Thyroid gland (tissue), 4 donors: Measurements from ENCODE around the gene MBNL2. TPM values are rescaled to one million over a fixed set of nuclear protein-coding genes. Genes with fewer than 3 reads are reported as not detected.

Experiments used
- DNase-seq, 2 donors: peaks; one replicate each; pipeline ENCODE4 v3.0.0-alpha.2; 2019
- H3K27ac ChIP-seq, 3 donors: fragments of 200-600 bp; sonication (generic); 1 replicate in 2 of 3; 2 replicates in 1 of 3; pipeline ENCODE4 v1.5.1; 2016 to 2019; ENCODE audit warnings: mild to moderate bottlenecking in 1 of 3, moderate library complexity in 1 of 3
- H3K27me3 ChIP-seq: fragments of 200-600 bp; sonication (generic); one replicate; pipeline ENCODE4 v1.5.1; 2019
- H3K36me3 ChIP-seq, 2 donors: fragments of 200-600 bp; sonication (generic); one replicate each; pipeline ENCODE4 v1.5.1; 2016 to 2019
- H3K4me1 ChIP-seq, 2 donors: fragments of 200-600 bp; sonication (generic); one replicate each; pipeline ENCODE4 v1.5.1; 2017 to 2019
- H3K4me3 ChIP-seq, 3 donors: fragments of 200-600 bp; sonication (generic); replicated peaks in 1 of 3; 1 replicate in 2 of 3; 2 replicates in 1 of 3; pipeline ENCODE4 v1.5.1; 2016; ENCODE audit warnings: mild to moderate bottlenecking in 1 of 3
- H3K9me3 ChIP-seq: fragments of 200-600 bp; sonication (generic); one replicate; pipeline ENCODE4 v1.5.1; 2017
- POLR2A ChIP-seq, 2 donors: fragments of 450-650 bp; IDR thresholded peaks; one replicate each; pipeline ENCODE4 v1.6.1; 2017; ENCODE audit warnings: antibody characterized with exemption in 2 of 2, mild to moderate bottlenecking in 2 of 2, moderate library complexity in 1 of 2
- WGBS, 2 donors: methylation state at CpG; one replicate each; pipeline ENCODE4 v1.1.5; 2017; 5-methylcytosine and 5-hydroxymethylcytosine counted together
- intact Hi-C: fragments of 100-400 bp; cut with DNase I; formaldehyde crosslinking; loops from one replicate; pipeline ENCODE4 v1.15.1; 2023
- total RNA-seq, 4 donors: library from RNA; depleted of rRNA; stranded (reverse); fragments of >200 nt; gene quantifications; one replicate each; pipeline ENCODE4 v1.2.3, GENCODE V29; 2016
- TF ChIP-seq, protein P1 (sequence below), 6 experiments: fragments of 200-600 bp in 3 of 6; fragments of 450-650 bp in 3 of 6; sonication (generic) in 3 of 6; IDR thresholded peaks; one replicate each; pipeline ENCODE4 v1.5.1; 2016 to 2019; ENCODE audit warnings: antibody characterized with exemption in 6 of 6, mild to moderate bottlenecking in 2 of 6, inconsistent platforms in 1 of 6, moderate library complexity in 1 of 6

The MBNL2 gene
- total RNA-seq, 4 donors from 2014 or later: 93.4 to 99.9 (median 98.3) TPM

GRCh38 chr13:97300871-97301270 is 78.7 kb downstream of the MBNL2 start:
- intact Hi-C loops: no loop called here
- no peak overlapping the region for H3K4me3 ChIP-seq
- no peaks in the 10 kb centered on the region for H3K27me3 ChIP-seq
- no peak overlapping the region for H3K27ac ChIP-seq
- no peaks in the 10 kb centered on the region for H3K36me3 ChIP-seq
- TF ChIP-seq POLR2A (IDR thresholded peaks at IDR 0.05): no peak
- TF ChIP-seq, protein P1, sequence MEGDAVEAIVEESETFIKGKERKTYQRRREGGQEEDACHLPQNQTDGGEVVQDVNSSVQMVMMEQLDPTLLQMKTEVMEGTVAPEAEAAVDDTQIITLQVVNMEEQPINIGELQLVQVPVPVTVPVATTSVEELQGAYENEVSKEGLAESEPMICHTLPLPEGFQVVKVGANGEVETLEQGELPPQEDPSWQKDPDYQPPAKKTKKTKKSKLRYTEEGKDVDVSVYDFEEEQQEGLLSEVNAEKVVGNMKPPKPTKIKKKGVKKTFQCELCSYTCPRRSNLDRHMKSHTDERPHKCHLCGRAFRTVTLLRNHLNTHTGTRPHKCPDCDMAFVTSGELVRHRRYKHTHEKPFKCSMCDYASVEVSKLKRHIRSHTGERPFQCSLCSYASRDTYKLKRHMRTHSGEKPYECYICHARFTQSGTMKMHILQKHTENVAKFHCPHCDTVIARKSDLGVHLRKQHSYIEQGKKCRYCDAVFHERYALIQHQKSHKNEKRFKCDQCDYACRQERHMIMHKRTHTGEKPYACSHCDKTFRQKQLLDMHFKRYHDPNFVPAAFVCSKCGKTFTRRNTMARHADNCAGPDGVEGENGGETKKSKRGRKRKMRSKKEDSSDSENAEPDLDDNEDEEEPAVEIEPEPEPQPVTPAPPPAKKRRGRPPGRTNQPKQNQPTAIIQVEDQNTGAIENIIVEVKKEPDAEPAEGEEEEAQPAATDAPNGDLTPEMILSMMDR (IDR thresholded peaks at IDR 0.05): no peak
- H3K4me1 ChIP-seq: peaks cover 14 to 34% of the 10 kb centered on the region in 2 donors
- no peaks in the 10 kb centered on the region for H3K9me3 ChIP-seq
- DNase-seq: no peak
- 83% methylated on average over 3 of the region's 3 CpGs for WGBS, 2 donors

DNA sequence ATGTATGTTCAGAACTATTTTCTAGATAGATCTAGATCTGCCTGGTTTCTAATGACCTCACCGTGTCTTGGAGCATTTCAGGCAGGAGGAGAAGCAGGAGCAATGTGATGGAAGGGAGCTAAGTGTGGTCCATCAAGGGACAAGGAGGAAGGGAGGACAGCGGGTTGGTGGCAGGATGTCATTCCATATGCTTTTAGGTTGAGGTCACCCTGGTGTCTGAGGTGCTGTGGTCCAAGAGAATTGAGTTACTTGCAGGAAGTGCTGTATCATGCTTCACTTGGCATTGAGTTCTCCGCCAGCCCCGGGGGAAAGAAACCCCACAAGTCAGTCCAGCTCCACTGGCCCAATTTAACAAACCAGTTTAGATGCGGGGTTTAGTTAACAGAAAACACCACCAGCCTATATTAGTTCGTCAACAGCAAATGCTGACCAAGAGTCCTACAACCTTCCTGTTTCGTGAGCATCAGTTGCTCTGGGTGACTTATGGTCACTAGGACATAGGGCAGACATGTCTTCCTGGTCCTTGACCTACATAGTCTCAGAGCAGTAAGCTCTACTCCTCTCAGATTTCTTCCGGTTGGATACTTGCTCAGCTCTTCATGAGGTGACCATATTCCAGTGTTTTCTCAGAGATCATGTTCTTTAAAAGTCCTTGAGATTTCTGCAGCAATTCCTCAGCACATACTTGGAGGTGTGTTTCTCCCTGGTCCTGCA is 79.4 kb downstream of the MBNL2 start:
- no peak for TF ChIP-seq POLR2A (IDR thresholded peaks at IDR 0.05)
- TF ChIP-seq, protein P1 (IDR thresholded peaks at IDR 0.05): no peak
- Histone ChIP-seq H3K36me3 (no peaks in the 10 kb centered on the region), H3K27ac (peak overlapping the region in 1 of 3 donors; percentile 11), H3K4me3 (no peak overlapping the region), H3K27me3 (no peaks in the 10 kb centered on the region), H3K9me3 (no peaks in the 10 kb centered on the region), H3K4me1 (peaks cover 14 to 34% of the 10 kb centered on the region in 2 donors)
- no peak for DNase-seq
- intact Hi-C loops: no loop called here
- 85 to 87% methylated on average over 8 of the region's 8 CpGs for WGBS, 2 donors

DNA sequence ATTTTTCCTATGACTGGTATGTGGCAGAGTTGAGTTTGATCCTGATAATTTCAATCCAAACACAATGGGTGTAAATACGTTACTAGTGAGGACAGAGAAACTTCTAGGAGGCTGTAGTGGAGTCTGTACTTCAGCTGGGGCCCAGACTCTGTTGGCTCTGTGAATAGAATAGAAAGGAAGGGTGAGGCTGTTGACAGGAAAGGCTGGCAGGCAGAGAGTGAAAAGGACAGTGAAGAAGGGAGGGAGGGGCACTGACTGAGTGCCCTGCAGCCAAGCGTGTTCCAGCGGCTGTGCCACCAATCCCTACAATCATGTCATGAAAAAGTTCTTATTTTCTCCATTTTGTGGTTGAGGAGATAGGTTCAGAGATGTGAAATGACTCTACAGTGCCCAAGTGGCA is 80.5 kb downstream of the MBNL2 start:
- peak overlapping the region in 1 of 3 donors; percentile 11 for H3K27ac ChIP-seq
- H3K27me3 ChIP-seq: no peaks in the 10 kb centered on the region
- H3K36me3 ChIP-seq: no peaks in the 10 kb centered on the region
- TF ChIP-seq, protein P1 (IDR thresholded peaks at IDR 0.05): no peak
- no peak for TF ChIP-seq POLR2A (IDR thresholded peaks at IDR 0.05)
- 77 to 86% methylated on average over 3 of the region's 3 CpGs for WGBS, 2 donors
- H3K4me1 ChIP-seq: peaks cover 20 to 34% of the 10 kb centered on the region in 2 donors
- intact Hi-C loops: no loop called here
- H3K9me3 ChIP-seq: no peaks in the 10 kb centered on the region
- DNase-seq: peak in 1 of 2 donors; percentile 9
- no peak overlapping the region for H3K4me3 ChIP-seq

DNA sequence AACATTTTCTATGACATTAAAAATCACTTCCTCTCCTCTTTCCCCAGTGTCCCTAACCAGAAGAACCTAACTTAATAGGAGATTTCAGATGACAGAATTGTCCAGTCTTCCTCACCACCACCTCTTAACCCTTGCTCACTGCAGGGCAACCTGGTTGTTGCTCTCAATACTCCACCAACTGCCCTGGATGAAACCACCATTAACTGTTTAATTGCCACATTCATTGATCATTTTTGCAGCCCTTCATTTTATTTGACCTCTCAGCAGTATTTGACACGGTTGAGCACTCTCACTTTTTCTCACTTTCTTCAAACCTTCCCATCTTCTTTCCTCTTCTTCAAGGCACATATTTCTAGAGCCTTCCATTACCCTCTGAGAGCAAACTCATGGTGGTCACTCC is 84.0 kb downstream of the MBNL2 start:
- no peaks in the 10 kb centered on the region for H3K36me3 ChIP-seq
- H3K27ac ChIP-seq: no peak overlapping the region
- H3K9me3 ChIP-seq: no peaks in the 10 kb centered on the region
- H3K4me3 ChIP-seq: no peak overlapping the region
- DNase-seq: no peak
- peaks cover 29 to 37% of the 10 kb centered on the region in 2 donors for H3K4me1 ChIP-seq
- H3K27me3 ChIP-seq: no peaks in the 10 kb centered on the region
- intact Hi-C loops: no loop called here
- no peak for TF ChIP-seq POLR2A (IDR thresholded peaks at IDR 0.05)
- TF ChIP-seq, protein P1 (IDR thresholded peaks at IDR 0.05): no peak
- WGBS, 2 donors: 83 to 88% methylated on average over 1 of the region's 1 CpG

- DNase-seq: no peak
- no peaks in the 10 kb centered on the region for H3K27me3 ChIP-seq
- intact Hi-C loops: no loop called here
These were observed 84.5 kb downstream of the MBNL2 start for GRCh38 chr13:97306645-97307044.

More at GRCh38 chr13:97306645-97307044, 84.5 kb downstream of the MBNL2 start:
- Histone ChIP-seq H3K4me1 (peaks cover 26 to 32% of the 10 kb centered on the region in 2 donors), H3K9me3 (no peaks in the 10 kb centered on the region), H3K4me3 (no peak overlapping the region), H3K27ac (no peak overlapping the region), H3K36me3 (no peaks in the 10 kb centered on the region)
- no peak for TF ChIP-seq POLR2A (IDR thresholded peaks at IDR 0.05)
- TF ChIP-seq, protein P1 (IDR thresholded peaks at IDR 0.05): no peak
